ENCODE data around the gene SLC22A5.

The SLC22A5 gene

DNA sequence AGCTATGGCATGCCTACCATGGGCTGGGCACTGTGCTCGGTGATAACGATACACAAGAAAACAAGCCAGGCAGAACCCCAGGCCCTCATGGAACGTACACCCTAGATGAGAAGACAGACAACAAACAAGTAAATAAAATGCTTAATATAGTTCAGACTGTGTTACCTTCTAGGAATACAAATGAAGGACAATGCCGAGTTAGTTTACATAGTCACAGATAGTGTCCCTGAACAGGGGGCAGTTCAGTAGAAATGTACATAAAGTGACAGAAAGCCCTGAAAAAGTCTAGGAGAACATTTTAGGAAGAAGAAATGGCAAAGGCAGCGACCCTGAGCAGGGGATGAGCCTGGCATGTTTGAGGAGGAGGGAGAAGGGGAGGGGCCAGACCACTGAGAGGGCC is 21.7 kb downstream of the SLC22A5 start:
- Histone ChIP-seq H3K4me1 (ENCODE audit: control insufficient read depth, low read length) (peaks cover 16% of the 10 kb centered on the region), H3F3A (ENCODE audit: control insufficient read depth, insufficient read depth) (no peaks in the 10 kb centered on the region), H3K27me3 (ENCODE audit: control insufficient read depth, low read length) (no peaks in the 10 kb centered on the region), H3K27ac (ENCODE audit: low read depth, low read length) (no peak overlapping the region), H3K4me2 (ENCODE audit: low read length) (no peak overlapping the region), H3K4me3 (ENCODE audit: low read length) (no peak overlapping the region), H3K9me3 (ENCODE audit: control insufficient read depth, insufficient read depth, low read length) (no peaks in the 10 kb centered on the region), H4K20me1 (ENCODE audit: control insufficient read depth, insufficient read depth, low read depth, low read length) (no peaks in the 10 kb centered on the region), H3K79me2 (ENCODE audit: control insufficient read depth, low read length) (no peaks in the 10 kb centered on the region), H3K36me3 (ENCODE audit: control insufficient read depth, low read length) (no peaks in the 10 kb centered on the region), H3K9me2 (replicated peaks; ENCODE audit: control insufficient read depth, low read length) (no peaks in the 10 kb centered on the region)
- TF ChIP-seq, protein P1, sequence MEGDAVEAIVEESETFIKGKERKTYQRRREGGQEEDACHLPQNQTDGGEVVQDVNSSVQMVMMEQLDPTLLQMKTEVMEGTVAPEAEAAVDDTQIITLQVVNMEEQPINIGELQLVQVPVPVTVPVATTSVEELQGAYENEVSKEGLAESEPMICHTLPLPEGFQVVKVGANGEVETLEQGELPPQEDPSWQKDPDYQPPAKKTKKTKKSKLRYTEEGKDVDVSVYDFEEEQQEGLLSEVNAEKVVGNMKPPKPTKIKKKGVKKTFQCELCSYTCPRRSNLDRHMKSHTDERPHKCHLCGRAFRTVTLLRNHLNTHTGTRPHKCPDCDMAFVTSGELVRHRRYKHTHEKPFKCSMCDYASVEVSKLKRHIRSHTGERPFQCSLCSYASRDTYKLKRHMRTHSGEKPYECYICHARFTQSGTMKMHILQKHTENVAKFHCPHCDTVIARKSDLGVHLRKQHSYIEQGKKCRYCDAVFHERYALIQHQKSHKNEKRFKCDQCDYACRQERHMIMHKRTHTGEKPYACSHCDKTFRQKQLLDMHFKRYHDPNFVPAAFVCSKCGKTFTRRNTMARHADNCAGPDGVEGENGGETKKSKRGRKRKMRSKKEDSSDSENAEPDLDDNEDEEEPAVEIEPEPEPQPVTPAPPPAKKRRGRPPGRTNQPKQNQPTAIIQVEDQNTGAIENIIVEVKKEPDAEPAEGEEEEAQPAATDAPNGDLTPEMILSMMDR (IDR thresholded peaks at IDR 0.05; ENCODE audit: low read depth, low read length, poor library complexity, severe bottlenecking): no peak
- no peak for TF ChIP-seq EZH2phosphoT487 (IDR thresholded peaks at IDR 0.05; ENCODE audit: borderline replicate concordance, low read length)

DNA sequence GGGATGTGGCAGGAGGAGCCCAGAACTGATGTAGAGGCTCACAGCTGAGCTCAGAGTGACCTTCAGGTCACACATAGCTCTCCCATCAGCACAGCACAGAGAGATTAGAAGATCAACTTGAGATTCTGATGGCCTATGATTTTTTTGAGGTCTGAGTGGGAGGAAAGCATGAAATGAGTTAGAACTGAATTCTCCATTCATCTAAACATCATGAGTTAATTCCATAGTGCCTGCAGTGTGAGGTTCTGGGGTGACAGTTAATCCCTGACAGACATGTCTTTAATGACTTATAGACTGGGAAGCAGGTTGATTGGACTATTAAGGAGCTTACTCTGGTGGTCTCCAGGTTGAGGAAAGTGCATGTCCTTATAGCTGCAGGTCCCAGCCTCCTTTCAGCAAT is 22.4 kb downstream of the SLC22A5 start:
- no peaks in the 10 kb centered on the region for H3F3A ChIP-seq (ENCODE audit: control insufficient read depth, insufficient read depth)
- H3K27me3 ChIP-seq (ENCODE audit: control insufficient read depth, low read length): no peaks in the 10 kb centered on the region
- H3K36me3 ChIP-seq (ENCODE audit: control insufficient read depth, low read length): no peaks in the 10 kb centered on the region
- H3K79me2 ChIP-seq (ENCODE audit: control insufficient read depth, low read length): no peaks in the 10 kb centered on the region
- H3K27ac ChIP-seq (ENCODE audit: low read depth, low read length): no peak overlapping the region
- H3K4me3 ChIP-seq (ENCODE audit: low read length): no peak overlapping the region
- H4K20me1 ChIP-seq (ENCODE audit: control insufficient read depth, insufficient read depth, low read depth, low read length): no peaks in the 10 kb centered on the region
- H3K9me3 ChIP-seq (ENCODE audit: control insufficient read depth, insufficient read depth, low read length): no peaks in the 10 kb centered on the region
- H3K4me2 ChIP-seq (ENCODE audit: low read length): no peak overlapping the region
- TF ChIP-seq, protein P1 (IDR thresholded peaks at IDR 0.05; ENCODE audit: low read depth, low read length, poor library complexity, severe bottlenecking): no peak
- no peak for TF ChIP-seq EZH2phosphoT487 (IDR thresholded peaks at IDR 0.05; ENCODE audit: borderline replicate concordance, low read length)
- H3K9me2 ChIP-seq (replicated peaks; ENCODE audit: control insufficient read depth, low read length): no peaks in the 10 kb centered on the region
- H3K4me1 ChIP-seq (ENCODE audit: control insufficient read depth, low read length): peaks cover 14% of the 10 kb centered on the region

DNA sequence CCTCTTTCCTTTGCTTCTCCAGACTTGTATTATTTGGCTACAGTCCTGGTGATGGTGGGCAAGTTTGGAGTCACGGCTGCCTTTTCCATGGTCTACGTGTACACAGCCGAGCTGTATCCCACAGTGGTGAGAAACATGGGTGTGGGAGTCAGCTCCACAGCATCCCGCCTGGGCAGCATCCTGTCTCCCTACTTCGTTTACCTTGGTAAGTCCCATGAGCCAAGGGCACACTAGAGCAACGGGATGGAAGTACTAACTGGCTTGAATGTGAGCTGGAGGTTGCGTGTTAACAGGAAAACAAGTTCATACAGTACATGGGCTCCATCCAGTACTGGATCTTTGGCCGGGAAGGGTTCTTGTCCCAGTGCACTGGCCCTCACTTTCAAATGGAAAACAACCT is 22.9 kb downstream of the SLC22A5 start:
- H3K79me2 ChIP-seq (ENCODE audit: control insufficient read depth, low read length): no peaks in the 10 kb centered on the region
- H3K9me3 ChIP-seq (ENCODE audit: control insufficient read depth, insufficient read depth, low read length): no peaks in the 10 kb centered on the region
- no peaks in the 10 kb centered on the region for H3K27me3 ChIP-seq (ENCODE audit: control insufficient read depth, low read length)
- H3K4me3 ChIP-seq (ENCODE audit: low read length): no peak overlapping the region
- TF ChIP-seq EZH2phosphoT487 (IDR thresholded peaks at IDR 0.05; ENCODE audit: borderline replicate concordance, low read length): no peak
- TF ChIP-seq, protein P1 (IDR thresholded peaks at IDR 0.05; ENCODE audit: low read depth, low read length, poor library complexity, severe bottlenecking): no peak
- no peak overlapping the region for H3K4me2 ChIP-seq (ENCODE audit: low read length)
- no peaks in the 10 kb centered on the region for H3K36me3 ChIP-seq (ENCODE audit: control insufficient read depth, low read length)
- peaks cover 13% of the 10 kb centered on the region for H3K4me1 ChIP-seq (ENCODE audit: control insufficient read depth, low read length)
- no peak overlapping the region for H3K27ac ChIP-seq (ENCODE audit: low read depth, low read length)
- no peaks in the 10 kb centered on the region for H3F3A ChIP-seq (ENCODE audit: control insufficient read depth, insufficient read depth)
- H3K9me2 ChIP-seq (replicated peaks; ENCODE audit: control insufficient read depth, low read length): no peaks in the 10 kb centered on the region
- no peaks in the 10 kb centered on the region for H4K20me1 ChIP-seq (ENCODE audit: control insufficient read depth, insufficient read depth, low read depth, low read length)
